GM19025 (cell line): ENCODE results near the gene OVCH2.
A peak's percentile ranks its signal among the peaks of the same experiment; 100 is the strongest.
"Not testable (repeated sequence)": the region's sequence is repeated elsewhere in the genome, so short reads cannot be mapped to it uniquely, and the experiment has no call there.

Experiments used
- ATAC-seq: cut with Tn5 transposase; IDR thresholded peaks from one replicate; pipeline ENCODE4 v1.9.1; 2021; ENCODE audit warnings: mild to moderate bottlenecking, low read depth, moderate library complexity; ENCODE audit not compliant: unreplicated experiment

Gene OVCH2, protein sequence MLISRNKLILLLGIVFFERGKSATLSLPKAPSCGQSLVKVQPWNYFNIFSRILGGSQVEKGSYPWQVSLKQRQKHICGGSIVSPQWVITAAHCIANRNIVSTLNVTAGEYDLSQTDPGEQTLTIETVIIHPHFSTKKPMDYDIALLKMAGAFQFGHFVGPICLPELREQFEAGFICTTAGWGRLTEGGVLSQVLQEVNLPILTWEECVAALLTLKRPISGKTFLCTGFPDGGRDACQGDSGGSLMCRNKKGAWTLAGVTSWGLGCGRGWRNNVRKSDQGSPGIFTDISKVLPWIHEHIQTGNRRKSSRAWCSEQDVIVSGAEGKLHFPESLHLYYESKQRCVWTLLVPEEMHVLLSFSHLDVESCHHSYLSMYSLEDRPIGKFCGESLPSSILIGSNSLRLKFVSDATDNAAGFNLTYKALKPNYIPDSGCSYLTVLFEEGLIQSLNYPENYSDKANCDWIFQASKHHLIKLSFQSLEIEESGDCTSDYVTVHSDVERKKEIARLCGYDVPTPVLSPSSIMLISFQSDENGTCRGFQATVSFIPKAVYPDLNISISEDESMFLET

GRCh38 chr11:7706377-7706776 lies at the start of gene OVCH2:
Gene OVCH2 (minus strand): TSS chr11:7706477. CDS start chr11:7706394, 83 bp downstream.
- ATAC-seq: no peak

DNA sequence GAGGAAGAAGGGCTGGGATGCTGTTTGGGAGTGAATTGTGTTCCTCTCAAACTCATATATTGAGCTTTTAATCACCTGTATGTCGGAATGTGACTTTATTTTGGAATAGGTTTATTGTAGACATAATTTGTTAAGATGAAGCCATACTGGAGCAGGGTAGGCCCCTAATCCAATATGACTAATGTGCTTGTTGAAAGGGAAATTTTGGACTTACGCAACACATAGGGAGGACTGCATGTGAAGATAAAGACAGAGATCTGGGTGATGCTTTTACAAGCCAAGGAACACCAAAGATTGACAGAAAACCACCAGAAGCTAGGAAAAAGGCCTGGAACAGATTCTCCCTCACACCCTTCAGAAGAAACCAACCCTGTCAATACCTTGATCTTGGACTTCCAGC lies 43.2 kb upstream of the OVCH2 start:
- no peak for ATAC-seq

- ATAC-seq: not testable (repeated sequence)
These were observed 28.5 kb upstream of the OVCH2 start for GRCh38 chr11:7734767-7735166.

DNA sequence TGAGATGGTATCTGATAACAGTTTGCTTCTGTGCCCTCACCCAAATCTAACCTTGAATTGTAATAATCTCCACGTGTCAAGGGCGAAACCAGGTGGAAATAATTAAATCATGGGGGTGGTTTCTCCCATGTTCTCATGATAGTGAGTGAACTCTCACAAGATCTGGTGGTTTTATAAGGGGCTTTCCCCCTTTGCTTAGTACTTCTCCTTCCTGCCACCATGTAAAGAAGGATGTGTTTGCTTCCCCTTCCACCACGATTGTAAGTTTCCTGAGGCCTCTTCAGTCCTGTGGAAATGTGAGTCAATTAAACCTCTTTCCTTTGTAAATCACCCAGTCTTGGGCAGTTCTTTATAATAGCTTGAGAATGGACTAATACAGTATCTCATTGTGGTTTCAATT lies 8.5 kb upstream of the OVCH2 start:
- no peak for ATAC-seq

GRCh38 chr11:7703740-7704139 lies 2.5 kb downstream of the OVCH2 start:
- ATAC-seq: no peak

DNA sequence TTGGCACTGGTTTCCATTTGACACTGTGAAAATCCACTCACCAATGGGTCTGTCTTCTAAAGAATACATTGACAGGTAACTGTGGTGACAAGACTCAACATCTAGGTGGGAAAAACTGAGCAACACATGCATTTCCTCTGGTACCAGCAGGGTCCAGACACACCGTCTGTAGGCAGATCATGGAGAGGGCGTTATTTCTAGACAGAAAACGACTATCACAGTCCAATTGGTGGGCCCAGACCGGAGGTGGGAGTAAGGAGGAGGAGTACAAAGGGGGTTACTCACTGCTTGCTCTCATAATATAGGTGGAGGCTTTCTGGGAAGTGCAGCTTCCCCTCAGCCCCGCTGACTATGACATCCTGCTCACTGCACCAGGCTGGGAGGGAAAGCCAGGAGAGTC lies 9.9 kb downstream of the OVCH2 start:
- no peak for ATAC-seq

DNA sequence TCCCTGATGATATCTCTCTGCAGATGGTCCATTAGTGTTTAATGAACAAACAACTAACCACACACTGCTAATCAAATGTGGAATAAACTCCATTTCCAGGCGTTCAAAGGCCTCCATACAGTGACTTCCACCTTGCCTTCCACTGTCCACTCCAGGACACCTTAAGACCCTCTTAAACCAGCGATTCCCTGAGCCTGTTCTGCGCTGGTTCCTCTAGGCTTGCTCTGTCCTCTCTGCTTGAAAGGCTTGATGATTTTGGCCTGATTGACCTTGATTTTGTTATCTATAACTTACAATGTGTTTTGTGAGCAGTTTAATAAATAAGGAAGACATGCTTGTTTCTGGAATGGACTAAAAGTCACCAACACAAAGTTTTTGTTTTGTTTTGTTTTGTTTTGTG lies 12.0 kb downstream of the OVCH2 start:
- no peak for ATAC-seq

- ATAC-seq: no peak
These were observed 13.9 kb downstream of the OVCH2 start for GRCh38 chr11:7692426-7692825.

- ATAC-seq: no peak
These were observed 14.4 kb downstream of the OVCH2 start for GRCh38 chr11:7691759-7692350.

DNA sequence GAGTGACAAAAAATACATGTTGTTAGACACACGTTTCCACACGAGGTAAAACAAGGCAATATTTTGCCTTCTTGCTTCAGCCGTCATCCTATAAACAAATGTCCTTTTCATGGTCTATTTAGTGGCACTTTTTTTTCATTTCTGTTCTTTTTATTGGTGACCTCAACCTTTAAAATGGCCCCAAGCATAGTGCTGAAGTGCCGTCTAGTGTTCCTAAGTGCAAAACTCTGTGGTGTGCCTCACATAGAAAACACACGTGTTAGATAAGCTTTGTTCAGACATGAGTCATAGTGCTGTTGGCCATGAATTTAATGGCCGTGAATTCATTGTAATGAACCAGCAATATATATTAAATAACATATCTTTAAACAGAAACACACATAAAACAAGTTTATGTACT lies 15.6 kb downstream of the OVCH2 start:
- no peak for ATAC-seq

DNA sequence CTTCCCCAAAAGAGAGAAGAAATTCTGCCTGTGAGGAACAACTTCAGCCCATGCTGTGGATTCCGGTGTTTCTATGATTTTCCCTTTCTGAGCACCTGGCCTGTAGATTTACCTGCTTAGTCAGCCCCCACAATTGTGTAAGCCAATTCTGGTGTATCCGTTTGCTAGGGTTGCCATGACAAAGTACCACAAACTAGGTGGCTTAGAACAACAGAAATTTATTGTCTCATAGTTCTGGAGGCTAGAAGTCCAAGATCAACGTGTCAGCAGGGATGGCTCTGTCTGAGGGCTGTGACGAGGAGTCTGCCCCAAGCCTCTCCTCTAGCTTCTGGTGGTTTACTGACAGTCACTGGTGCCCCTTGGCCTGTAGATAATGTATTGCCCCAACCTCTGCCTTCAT lies 17.0 kb downstream of the OVCH2 start:
- ATAC-seq: no peak

DNA sequence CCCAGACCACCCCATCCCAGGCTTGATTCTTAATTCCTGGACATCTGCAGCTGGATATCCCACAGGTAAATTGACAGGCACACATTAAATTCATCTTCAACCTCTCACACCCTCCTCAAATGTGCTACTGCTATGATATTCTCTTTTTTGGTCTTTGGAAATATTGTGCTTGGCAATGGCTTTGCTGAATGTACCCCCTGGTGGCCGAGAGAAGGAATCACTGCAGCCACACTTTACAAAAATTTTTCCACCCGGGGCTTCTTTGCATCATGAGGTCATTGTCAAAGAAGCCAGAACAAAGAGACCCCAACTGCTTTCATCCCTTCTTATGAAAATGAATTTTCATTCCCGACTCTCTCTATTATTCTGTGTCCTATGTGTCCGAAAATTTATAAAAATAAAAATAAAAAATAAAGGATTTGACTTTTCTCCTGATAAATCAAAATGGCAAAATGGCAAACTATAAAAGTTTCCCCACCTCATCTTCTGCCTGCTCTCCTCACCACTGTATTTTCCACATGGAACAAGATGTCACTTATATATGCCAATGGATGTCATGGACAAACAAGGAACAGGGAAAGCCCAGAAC lies 17.9 kb downstream of the OVCH2 start:
- ATAC-seq: no peak

GRCh38 chr11:7687386-7687785 lies 18.9 kb downstream of the OVCH2 start:
- ATAC-seq: no peak

GRCh38 chr11:7686761-7687160 lies 19.5 kb downstream of the OVCH2 start:
- ATAC-seq: no peak

DNA sequence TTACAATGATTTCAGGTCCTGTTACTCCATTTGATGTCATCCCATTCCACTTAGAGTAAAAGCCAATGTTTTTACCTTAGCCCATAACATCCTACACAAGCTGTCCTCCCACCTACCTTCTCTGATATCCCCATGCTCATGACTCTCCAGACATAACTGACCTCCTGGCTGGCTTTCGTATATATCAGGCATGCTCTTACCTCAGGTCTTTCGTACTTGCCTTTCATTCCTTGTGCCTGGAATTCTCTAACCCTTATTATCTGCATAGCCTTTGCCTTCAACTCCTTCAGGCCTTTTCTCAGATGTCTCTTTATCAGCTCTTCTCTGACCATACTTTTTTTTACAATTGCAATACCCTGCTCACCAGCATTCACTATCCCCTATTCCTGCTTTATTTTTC lies 22.7 kb downstream of the OVCH2 start:
- no peak for ATAC-seq

DNA sequence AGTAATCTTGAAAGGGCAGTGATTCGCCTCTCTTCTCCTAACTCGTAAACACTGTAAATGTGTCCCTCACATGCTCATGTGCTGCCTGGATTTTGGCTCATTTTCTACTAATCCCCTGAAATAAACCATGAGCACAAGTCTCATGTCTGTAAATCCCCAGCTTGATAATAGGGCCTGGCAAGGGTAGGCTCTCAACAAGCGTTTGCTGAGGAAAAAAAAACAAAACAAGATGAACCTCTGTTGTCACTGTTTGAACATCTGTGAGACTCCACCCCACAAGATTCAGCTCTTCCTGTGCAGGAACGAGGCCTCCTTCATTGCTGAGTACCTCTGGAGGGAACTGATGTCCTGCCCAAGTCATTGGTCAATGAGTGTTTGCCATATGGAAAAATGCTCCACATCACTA lies 28.5 kb downstream of the OVCH2 start:
- no peak for ATAC-seq

GRCh38 chr11:7677071-7677470 lies 29.2 kb downstream of the OVCH2 start:
- ATAC-seq: no peak

- no peak for ATAC-seq
These were observed 30.6 kb downstream of the OVCH2 start for GRCh38 chr11:7675631-7676030.

DNA sequence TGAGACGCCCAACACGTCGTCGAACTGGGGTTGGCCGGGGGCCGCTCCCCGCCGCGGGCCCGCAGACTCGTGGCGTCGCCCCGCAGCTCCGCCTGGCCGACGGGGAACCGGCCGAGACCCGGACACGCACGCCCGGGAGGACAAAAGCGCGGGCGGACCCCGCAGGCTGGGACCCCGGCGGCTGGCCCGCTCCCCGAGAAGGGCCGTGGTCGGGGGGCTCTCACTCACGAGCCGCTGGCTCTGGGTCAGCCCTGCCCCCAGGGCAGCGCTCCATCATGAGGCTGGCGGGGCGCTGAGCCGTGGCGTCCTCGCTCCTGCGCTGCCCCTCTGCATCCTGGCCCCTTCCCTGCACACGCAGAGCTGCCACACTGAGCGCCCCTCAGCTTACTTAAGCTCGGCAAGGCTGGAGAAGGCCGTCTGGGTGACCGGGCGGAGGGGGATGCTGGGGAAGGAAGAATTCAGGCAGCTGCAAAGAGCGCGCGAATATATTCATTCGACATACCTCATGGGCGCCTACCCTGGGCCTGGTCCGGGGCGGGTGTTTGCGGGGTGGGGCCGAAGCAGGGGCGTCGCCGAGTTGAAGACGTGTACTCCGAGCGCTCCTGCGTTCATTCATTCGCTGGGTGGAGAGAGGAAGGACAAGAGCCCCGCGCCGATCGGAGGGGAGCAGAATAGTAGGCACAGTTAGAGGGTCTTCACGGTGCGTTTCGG lies 32.4 kb downstream of the OVCH2 start:
- peak; percentile 10 for ATAC-seq

DNA sequence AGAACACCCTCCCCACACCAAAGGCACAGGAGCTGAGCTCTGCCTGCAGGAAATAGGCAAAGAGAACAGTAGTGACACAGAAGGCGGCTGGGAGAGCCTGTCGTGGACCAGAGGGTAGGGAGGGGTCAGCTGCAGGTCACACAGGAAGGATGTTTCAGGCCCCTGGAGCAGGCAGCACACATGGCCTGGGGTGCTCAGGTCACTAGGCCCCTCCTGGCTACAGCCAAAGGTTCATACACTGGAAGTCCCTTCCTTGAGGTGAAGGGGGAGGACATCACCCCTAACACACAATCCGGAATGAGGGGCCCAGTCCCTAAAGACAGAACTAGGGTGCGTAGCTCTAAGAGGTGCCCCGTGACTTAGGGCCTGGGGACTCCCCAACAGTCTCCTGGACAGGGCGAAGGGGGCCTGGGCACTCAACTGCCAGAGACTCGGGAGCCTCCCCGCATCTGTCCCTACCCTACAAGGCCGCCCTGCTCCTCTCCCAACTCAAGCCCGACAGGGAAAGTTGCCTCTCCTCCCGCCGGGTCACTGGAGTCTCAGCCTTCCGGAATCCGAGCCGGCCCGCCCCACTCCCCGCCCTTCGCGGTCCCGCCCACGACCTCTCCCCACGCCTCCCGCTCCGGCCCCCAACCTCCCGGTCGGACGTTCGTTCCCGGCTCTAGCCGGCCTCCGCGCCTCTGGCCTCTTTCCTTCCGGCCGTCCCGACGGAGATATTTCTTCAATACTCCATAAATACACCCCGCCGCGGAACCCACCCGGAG lies 33.1 kb downstream of the OVCH2 start, which contains the start of gene CYB5R2:
CYB5R2 (minus strand) TSS at position 541 of the 764 bp plus-strand sequence. CDS start 675 bp downstream, outside the sequence.
- ATAC-seq: peak; percentile 31
